GM21528 (cell line): ENCODE data around the gene TRIM10.

ENCODE experiments used
- ATAC-seq: cut with Tn5 transposase; IDR thresholded peaks from one replicate; pipeline ENCODE4 v1.9.1; 2021; ENCODE audit warnings: mild to moderate bottlenecking, moderate library complexity; ENCODE audit not compliant: unreplicated experiment, low FRiP score

The TRIM10 gene

DNA sequence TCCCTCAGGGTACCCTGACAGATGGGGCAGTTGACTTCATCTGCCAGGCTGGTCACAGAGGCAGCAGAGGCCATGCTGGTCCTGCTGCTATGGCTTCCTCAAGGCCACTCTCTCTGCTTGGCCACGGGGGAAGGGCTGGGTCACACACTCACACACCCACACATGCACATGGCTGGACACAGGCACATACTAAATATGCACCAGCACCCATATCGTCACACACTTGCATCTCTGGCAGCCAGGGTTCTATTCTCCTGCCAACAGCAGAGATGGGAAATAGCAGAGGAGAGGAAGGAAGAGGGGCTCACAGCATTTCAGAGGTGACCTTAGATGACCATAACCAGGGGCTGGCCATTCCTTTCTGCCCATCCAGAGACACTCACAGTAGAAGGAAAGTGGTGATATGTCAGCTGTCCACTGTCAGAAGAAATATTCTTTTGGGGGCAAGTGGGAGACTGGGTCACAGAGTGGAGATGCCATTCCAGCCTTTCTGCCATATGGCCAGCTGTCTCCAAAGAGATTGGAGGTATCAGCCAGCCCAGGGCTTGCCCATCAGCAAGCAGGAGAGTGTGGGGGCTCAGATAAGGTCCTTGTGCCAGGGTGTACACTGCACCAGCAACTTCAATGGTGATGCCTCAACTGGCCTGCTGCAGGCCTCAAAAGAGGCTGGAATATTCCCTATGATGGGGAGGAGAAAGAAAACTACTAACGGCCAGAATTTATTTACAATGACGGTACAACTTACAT, at the start of gene TRIM10:
Gene TRIM10, minus strand, starts transcription at position 427 of the 747 bp plus-strand sequence. Its CDS starts 353 bp downstream, at position 74.
- ATAC-seq: no peak

- no peak for ATAC-seq
Measured at GRCh38 chr6:30207619-30208295, 46.7 kb upstream of the TRIM10 start.

DNA sequence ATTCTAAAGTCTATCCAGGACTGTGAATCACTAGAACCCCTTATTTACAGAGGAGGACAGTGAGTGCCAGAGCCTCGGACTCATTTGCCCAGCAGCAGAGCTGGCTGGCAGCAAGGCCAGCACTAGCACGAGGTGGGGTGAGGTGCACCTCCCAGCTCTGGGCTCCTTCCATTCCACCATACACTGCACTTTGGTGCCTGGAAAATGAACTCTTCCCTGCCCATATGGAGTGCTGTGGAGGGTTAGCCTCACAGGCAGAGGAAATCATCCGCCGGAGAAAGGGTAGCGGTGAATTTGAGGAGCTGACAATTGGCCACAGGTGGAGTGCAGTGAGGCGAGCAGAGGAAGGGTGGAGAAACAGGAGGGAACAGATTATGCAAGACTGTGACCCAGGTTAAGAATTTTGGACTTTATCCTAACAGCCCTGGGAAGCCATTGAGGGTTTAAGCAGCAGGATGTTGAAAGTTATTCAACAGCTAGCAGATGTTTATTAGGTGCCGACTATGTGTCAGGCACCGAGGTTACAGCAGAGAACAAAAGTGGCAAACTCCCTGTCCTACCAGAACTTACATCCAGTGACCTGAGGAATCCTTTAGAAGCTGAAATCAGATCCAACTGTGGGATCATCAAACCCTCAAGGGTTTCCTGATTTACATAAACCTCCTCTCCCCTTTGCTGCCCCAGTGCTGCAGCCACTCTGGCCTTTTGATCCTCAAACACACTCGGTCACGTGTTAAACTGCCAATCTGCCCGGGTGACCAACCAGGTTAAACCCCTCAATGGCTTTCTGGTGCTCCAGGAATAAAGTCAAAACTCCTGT, 46.0 kb upstream of the TRIM10 start:
- no peak for ATAC-seq

DNA sequence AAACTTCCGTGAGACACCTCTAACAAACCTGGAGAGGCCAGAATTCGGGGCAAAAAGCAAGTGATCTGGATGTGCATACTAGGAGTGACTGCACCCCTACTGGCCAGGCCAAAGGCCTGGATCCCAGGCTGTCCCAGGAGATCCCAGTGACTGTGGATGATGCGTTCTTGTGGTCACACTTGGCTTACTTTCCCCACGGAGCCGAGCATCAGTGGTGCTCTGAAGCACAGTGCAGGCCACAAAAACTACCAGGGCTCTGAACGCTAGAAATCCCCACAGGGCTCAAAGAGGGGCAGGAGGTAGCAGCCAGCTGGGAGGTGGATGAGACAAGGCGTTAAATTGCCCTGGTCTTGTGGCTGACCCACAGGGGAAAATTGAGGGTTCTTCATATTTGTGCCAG, 45.1 kb upstream of the TRIM10 start:
- ATAC-seq: no peak

- ATAC-seq: no peak
Measured at GRCh38 chr6:30204116-30204515, 43.1 kb upstream of the TRIM10 start.

- no peak for ATAC-seq
Measured at GRCh38 chr6:30202366-30202765, 41.4 kb upstream of the TRIM10 start.

DNA sequence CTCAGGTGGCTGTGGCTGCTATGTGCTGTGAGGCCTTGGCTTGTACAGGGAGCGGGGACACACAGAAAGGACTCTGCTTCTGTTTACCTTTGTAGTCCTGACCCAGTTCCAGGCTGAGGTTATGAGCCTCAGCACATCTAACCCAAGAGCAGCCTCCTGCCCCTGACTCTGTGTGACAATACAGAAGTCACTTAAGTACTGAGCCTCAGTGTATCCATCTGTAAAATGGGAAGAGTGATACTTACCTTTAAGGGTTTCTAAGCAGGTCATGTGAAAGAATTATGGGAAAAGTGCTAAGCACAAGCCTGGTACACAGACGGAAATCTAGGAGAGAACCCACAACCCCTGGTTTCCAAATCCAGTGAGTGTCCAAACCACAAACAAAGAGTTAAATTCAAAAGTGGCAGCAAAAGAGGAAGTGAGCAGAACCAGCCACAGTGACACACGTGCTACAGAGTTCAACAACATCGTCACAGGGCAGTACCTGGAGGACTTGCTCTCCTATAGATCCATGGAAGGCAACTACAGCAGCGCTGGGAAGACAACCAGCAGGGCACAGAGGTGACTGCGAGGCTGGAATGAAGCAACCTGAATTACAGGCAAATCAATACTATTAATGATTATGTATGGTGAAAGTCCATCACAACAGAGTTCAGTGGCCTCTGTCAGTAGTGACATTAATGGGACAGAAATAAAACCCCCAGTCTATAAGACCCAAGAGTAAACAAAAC, 39.7 kb upstream of the TRIM10 start:
- no peak for ATAC-seq

GRCh38 chr6:30198166-30199084, 37.4 kb upstream of the TRIM10 start:
- no peak for ATAC-seq

- no peak for ATAC-seq
Measured at GRCh38 chr6:30196376-30196775, 35.4 kb upstream of the TRIM10 start.

GRCh38 chr6:30195951-30196350, 34.9 kb upstream of the TRIM10 start:
- ATAC-seq: no peak

DNA sequence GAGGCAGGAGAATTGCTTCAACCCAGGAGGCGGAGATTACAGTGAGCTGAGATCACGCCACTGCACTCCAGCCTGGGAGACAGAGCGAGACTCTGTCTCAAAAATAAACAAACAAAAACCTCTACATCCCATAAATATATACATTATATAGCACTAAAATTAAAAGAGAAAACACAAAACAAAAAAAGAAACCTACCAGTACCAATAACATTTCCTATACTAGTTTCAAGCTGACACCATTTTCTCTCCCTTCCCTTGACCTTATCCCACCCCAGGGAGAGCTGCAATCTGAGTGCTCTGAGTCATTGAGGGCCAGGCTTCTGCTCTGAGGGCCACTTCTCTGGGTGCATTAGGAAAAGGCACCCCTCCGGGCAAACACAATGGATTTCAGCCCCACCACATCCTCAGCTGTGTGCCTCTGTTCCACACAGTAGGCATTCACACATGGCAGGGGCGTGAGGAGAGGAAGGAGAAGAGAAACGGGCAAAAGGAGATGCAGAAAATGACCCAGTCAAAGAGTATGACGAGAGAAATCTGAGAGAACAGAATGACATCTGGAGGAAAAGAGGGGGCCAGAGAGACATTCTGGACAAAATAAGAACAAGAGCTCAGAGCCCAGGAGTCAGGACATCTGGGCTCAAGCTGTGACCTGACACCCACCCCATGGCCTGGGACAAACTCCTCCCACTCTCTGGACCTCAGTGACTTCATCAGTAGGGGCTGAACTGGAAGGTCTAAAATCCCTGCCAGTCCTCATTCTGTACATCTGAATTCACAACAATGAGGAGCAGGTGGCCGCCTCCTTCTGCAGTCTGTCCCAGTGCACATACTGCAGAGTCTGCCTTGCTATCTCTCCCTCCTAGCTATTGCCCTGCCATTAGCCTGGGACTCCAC, 34.0 kb upstream of the TRIM10 start:
- no peak for ATAC-seq

DNA sequence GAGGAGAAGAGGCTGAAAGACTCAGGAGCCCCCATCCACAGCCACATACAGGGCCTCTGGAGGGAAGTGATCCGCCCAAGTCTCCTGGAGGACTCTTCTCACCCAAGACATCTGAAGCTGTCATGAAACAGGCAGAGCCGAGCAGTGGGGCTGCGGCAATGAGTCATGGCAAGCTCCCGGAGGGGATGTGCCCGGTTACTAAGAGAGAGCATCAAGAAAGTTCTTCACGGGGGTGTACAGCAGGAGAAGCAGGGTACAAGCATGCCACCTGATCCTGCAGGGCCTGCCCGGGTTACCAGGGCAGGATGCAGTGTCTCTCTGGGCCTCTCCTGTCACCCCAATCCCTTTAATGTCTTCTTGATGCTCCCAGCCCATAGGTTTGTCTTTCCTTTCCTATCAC, 31.1 kb upstream of the TRIM10 start:
- no peak for ATAC-seq

- ATAC-seq: no peak
Measured at GRCh38 chr6:30188541-30188940, 27.5 kb upstream of the TRIM10 start.

GRCh38 chr6:30185846-30186484, 25.0 kb upstream of the TRIM10 start:
- no peak for ATAC-seq

GRCh38 chr6:30184417-30185031, 23.5 kb upstream of the TRIM10 start:
- ATAC-seq: no peak

- no peak for ATAC-seq
Measured at GRCh38 chr6:30180145-30180544, 19.1 kb upstream of the TRIM10 start.

GRCh38 chr6:30178837-30179236, 17.8 kb upstream of the TRIM10 start:
- ATAC-seq: no peak

DNA sequence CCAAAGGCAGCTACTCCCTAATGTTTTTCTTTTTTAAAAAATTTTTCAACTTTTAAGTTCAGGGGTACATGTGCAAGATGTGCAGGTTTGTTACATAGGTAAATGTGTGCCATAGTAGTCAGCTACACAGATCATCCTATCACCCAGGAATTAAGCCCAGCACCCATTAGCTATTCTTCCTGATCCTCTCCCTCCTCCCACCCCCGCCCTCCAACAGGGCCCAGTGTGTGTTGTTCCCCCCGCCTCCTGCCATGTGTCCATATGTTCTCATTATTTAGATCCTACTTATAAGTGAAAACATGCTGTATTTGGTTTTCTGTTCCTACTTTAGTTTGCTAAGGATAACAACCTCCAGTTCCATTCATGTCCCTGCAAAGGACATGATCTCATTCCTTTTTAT, 14.8 kb upstream of the TRIM10 start:
- ATAC-seq: no peak
